ENCODE measurements around the gene TMPRSS6. TPM values are rescaled to one million over a fixed set of nuclear protein-coding genes. Genes with fewer than 3 reads are reported as not detected.

The TMPRSS6 gene
- total RNA-seq, 1 experiment from 2014 or later = not detected

- no peak for TF ChIP-seq CTCF (IDR thresholded peaks at IDR 0.05; ENCODE audit: unreplicated experiment)
- H3K27ac Mint-ChIP-seq (ENCODE audit: low read depth, unreplicated experiment) = no peak overlapping the region
- H3K4me1 Mint-ChIP-seq (ENCODE audit: insufficient read depth, unreplicated experiment) = no peaks in the 10 kb centered on the region
- ChIA-PET POLR2A (interaction anchor here (1.4 kb wide), 1 partner anchor 12 kb away, joined by 4 read pairs; no protein-coding TSS in a partner anchor), CTCF (interaction anchor here (0.6 to 1.8 kb wide), 6 partner anchors 9 to 157 kb away, joined by 3 to 9 read pairs (median 5); no protein-coding TSS in a partner anchor)
- H3K36me3 Mint-ChIP-seq (ENCODE audit: insufficient read depth, unreplicated experiment) = no peaks in the 10 kb centered on the region
- H3K4me3 Mint-ChIP-seq (ENCODE audit: unreplicated experiment) = no peak overlapping the region
- BruUV-seq (replicated peaks) = no TSS peak
- intact Hi-C loops (cut with micrococcal nuclease) = no loop called here
- no peak for DNase-seq (ENCODE audit: unreplicated experiment)
- H3K27me3 Mint-ChIP-seq (ENCODE audit: insufficient read depth, unreplicated experiment) = peaks cover 33% of the 10 kb centered on the region
- H3K9me3 Mint-ChIP-seq (ENCODE audit: unreplicated experiment) = peaks cover 20% of the 10 kb centered on the region
Observed at GRCh38 chr22:37156686-37157435, 47.3 kb upstream of the TMPRSS6 start.

GRCh38 chr22:37155971-37156370 lies 46.5 kb upstream of the TMPRSS6 start:
- DNase-seq (ENCODE audit: unreplicated experiment) = no peak
- intact Hi-C loops (cut with micrococcal nuclease) = no loop called here
- Mint-ChIP-seq H3K27ac (ENCODE audit: low read depth, unreplicated experiment) (no peak overlapping the region), H3K36me3 (ENCODE audit: insufficient read depth, unreplicated experiment) (no peaks in the 10 kb centered on the region), H3K4me3 (ENCODE audit: unreplicated experiment) (no peak overlapping the region), H3K27me3 (ENCODE audit: insufficient read depth, unreplicated experiment) (peaks cover 33% of the 10 kb centered on the region), H3K4me1 (ENCODE audit: insufficient read depth, unreplicated experiment) (no peaks in the 10 kb centered on the region), H3K9me3 (ENCODE audit: unreplicated experiment) (peaks cover 28% of the 10 kb centered on the region)
- CTCF ChIA-PET = interaction anchor here (0.6 to 1.8 kb wide), 4 partner anchors 9 to 156 kb away, joined by 3 to 5 read pairs (median 4); no protein-coding TSS in a partner anchor
- POLR2A ChIA-PET = interaction anchor here (0.6 kb wide), 1 partner anchor 232 kb away, joined by 3 read pairs; no protein-coding TSS in a partner anchor
- BruUV-seq (replicated peaks) = no TSS peak
- no peak for TF ChIP-seq CTCF (IDR thresholded peaks at IDR 0.05; ENCODE audit: unreplicated experiment)

DNA sequence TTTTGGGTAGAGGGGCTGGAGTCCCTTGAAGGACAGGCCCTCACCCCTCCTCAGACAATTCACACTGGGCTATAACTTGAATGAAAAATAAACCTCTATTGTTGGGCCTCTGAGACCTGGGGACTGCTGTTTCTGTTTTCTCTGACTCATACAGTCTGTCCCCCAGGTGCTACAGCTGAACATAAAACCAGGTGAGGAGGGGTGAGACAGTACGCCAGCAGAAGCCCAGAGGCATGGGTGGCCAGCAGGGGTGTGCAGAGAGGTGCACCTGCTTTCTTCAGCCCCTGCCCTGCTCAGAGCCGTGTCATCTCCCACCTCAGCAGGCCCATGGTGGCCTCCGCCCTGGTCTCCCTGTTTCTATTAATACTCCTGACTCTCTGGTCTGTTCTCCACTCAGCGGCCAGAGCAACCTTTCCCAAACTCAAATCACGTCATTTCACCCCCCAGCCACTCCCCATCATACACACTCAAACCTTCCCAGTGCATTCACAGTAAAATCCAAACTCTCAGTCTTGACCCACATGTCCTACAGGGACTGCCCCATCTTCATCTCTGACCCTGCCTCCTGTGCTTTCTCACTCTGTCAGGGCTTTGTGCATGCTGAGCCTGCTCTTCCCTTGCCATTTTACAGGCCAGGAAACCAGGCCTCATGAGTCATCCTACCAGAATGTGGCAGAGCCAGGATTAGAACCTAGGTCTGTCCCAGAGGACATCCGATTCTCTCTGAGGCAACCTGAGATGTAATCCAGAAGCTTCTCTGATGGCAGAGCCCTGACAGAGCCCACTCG lies 45.6 kb upstream of the TMPRSS6 start:
- BruUV-seq (replicated peaks) = no TSS peak
- Mint-ChIP-seq H3K27me3 (ENCODE audit: insufficient read depth, unreplicated experiment) (peaks cover 31% of the 10 kb centered on the region), H3K27ac (ENCODE audit: low read depth, unreplicated experiment) (no peak overlapping the region), H3K4me1 (ENCODE audit: insufficient read depth, unreplicated experiment) (no peaks in the 10 kb centered on the region), H3K4me3 (ENCODE audit: unreplicated experiment) (no peak overlapping the region), H3K36me3 (ENCODE audit: insufficient read depth, unreplicated experiment) (no peaks in the 10 kb centered on the region), H3K9me3 (ENCODE audit: unreplicated experiment) (peaks cover 35% of the 10 kb centered on the region)
- ChIA-PET CTCF (interaction anchor here (0.6 to 1.8 kb wide), 3 partner anchors 10 to 44 kb away, joined by 3 to 5 read pairs (median 4); no protein-coding TSS in a partner anchor), POLR2A (no interaction called here)
- intact Hi-C loops (cut with micrococcal nuclease) = no loop called here
- DNase-seq (ENCODE audit: unreplicated experiment) = no peak
- no peak for TF ChIP-seq CTCF (IDR thresholded peaks at IDR 0.05; ENCODE audit: unreplicated experiment)

GRCh38 chr22:37153901-37154300 lies 44.4 kb upstream of the TMPRSS6 start:
- TF ChIP-seq CTCF (IDR thresholded peaks at IDR 0.05; ENCODE audit: unreplicated experiment) = no peak
- Mint-ChIP-seq H3K36me3 (ENCODE audit: insufficient read depth, unreplicated experiment) (no peaks in the 10 kb centered on the region), H3K4me1 (ENCODE audit: insufficient read depth, unreplicated experiment) (no peaks in the 10 kb centered on the region), H3K9me3 (ENCODE audit: unreplicated experiment) (peaks cover 35% of the 10 kb centered on the region), H3K27ac (ENCODE audit: low read depth, unreplicated experiment) (no peak overlapping the region), H3K27me3 (ENCODE audit: insufficient read depth, unreplicated experiment) (peaks cover 19% of the 10 kb centered on the region), H3K4me3 (ENCODE audit: unreplicated experiment) (no peak overlapping the region)
- no peak for DNase-seq (ENCODE audit: unreplicated experiment)
- BruUV-seq (replicated peaks) = no TSS peak
- intact Hi-C loops (cut with micrococcal nuclease) = no loop called here
- ChIA-PET CTCF (no interaction called here), POLR2A (no interaction called here)

Data from MCF 10A (cell line).